ENCODE measurements around the gene GOLGA2. TPM values are rescaled to one million over a fixed set of nuclear protein-coding genes. Genes with fewer than 3 reads are reported as not detected.
A peak's percentile ranks its signal among the peaks of the same experiment; 100 is the strongest.

The GOLGA2 gene
- total and polyA plus RNA-seq, 2 of the 13 experiments (the other 11 are each of a cell fraction or from before 2014, with no cell fraction given) = 45.3 to 45.8 TPM

DNA sequence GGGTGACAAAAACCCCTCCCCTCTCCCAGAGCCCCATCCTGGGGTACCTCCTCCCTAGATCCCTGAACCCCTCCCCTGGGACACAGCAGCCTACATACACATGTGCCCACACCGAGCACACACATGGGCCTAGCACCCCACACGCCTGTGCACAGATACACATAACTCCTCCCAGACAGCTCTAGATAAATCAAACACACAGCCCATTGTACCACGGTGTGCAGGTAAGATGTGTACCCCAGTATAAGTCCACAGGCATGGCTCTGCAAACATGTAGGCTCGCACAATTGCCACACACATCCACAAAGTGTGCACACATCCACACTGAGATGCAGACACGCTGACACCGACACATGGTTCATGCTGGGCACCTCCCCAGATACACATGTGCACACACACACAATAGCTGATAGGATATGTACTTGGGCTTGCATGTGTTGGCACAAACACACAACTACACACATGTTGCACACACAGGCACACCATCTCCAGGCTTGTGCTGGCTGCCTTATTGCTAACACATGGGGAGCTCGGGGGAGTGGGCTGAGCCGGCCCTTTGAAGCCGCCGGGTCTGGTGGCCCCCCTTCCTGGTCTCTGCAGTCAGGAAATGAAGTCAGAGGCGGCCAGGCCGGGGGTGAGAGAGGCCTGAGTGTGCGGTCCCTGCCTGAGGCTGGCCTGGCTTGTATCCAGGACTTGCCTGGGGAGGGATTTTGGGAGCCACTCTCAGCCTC, 30.2 kb downstream of the GOLGA2 start:
- in situ Hi-C loops (cut with HindIII; ENCODE audit: extremely low pct_ligation_motif_present, low pct_unique_long_range_greater_than_20kb) = no loop called here
- peak overlapping the region; percentile 56 for H3K9ac ChIP-seq (ENCODE audit: insufficient read depth, low read depth, low read length)
- no peaks in the 10 kb centered on the region for H3K9me3 ChIP-seq (ENCODE audit: low read length)
- DNase-seq (ENCODE audit: low spot score) = peak; percentile 72
- ChIA-PET CTCF (ENCODE audit: low intra/inter-chr PET ratio, low total read pairs) (no interaction called here), POLR2A (interaction anchor here (0.6 to 2.1 kb wide), 4 partner anchors 10 to 296 kb away, joined by 3 to 13 read pairs (median 6); partner anchors contain the start of genes GOLGA2 and SWI5)
- FAIRE-seq = peak; percentile 23
- H3K4me3 ChIP-seq (replicated peaks in 1 of 3; ENCODE audit: insufficient read depth in 1 of 3, low read depth in 2 of 3, low read length in 3 of 3) = peak overlapping the region; percentile 17 to 64 (median 26)
- no peaks in the 10 kb centered on the region for H4K20me1 ChIP-seq (ENCODE audit: insufficient read depth, low read length)
- H3K36me3 ChIP-seq (replicated peaks in 1 of 2; ENCODE audit: control insufficient read depth in 1 of 2, insufficient read depth in 2 of 2, low read length in 2 of 2) = no peaks in the 10 kb centered on the region
- no TSS peak for BruUV-seq (replicated peaks)
- peaks cover 50% of the 10 kb centered on the region for H3K4me1 ChIP-seq (ENCODE audit: insufficient read depth, low read length)
- peak overlapping the region; percentile 75 for H2AFZ ChIP-seq (ENCODE audit: low read length)
- peak; percentile 66 for ATAC-seq
- peaks cover 0 to 11% of the 10 kb centered on the region in 2 experiments; a peak in 1 of 5 replicates for H3K27me3 ChIP-seq (ENCODE audit: control insufficient read depth in 1 of 2, insufficient read depth in 2 of 2, low read length in 2 of 2)
- intact Hi-C loops (cut with micrococcal nuclease; ENCODE audit: unreplicated experiment) = no loop called here
- 0% methylated on average over 6 of the region's 13 CpGs for WGBS (ENCODE audit: low lambda C conversion rate)
- H3K27ac ChIP-seq (ENCODE audit: extremely low read length, insufficient read depth, low read length) = no peak overlapping the region
- peak overlapping the region; percentile 99 for H3K4me2 ChIP-seq (ENCODE audit: low read depth, low read length)
- H3K79me2 ChIP-seq (ENCODE audit: insufficient read depth, low read length) = no peaks in the 10 kb centered on the region
- TF ChIP-seq, protein P1, sequence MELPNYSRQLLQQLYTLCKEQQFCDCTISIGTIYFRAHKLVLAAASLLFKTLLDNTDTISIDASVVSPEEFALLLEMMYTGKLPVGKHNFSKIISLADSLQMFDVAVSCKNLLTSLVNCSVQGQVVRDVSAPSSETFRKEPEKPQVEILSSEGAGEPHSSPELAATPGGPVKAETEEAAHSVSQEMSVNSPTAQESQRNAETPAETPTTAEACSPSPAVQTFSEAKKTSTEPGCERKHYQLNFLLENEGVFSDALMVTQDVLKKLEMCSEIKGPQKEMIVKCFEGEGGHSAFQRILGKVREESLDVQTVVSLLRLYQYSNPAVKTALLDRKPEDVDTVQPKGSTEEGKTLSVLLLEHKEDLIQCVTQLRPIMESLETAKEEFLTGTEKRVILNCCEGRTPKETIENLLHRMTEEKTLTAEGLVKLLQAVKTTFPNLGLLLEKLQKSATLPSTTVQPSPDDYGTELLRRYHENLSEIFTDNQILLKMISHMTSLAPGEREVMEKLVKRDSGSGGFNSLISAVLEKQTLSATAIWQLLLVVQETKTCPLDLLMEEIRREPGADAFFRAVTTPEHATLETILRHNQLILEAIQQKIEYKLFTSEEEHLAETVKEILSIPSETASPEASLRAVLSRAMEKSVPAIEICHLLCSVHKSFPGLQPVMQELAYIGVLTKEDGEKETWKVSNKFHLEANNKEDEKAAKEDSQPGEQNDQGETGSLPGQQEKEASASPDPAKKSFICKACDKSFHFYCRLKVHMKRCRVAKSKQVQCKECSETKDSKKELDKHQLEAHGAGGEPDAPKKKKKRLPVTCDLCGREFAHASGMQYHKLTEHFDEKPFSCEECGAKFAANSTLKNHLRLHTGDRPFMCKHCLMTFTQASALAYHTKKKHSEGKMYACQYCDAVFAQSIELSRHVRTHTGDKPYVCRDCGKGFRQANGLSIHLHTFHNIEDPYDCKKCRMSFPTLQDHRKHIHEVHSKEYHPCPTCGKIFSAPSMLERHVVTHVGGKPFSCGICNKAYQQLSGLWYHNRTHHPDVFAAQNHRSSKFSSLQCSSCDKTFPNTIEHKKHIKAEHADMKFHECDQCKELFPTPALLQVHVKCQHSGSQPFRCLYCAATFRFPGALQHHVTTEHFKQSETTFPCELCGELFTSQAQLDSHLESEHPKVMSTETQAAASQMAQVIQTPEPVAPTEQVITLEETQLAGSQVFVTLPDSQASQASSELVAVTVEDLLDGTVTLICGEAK (IDR thresholded peaks at IDR 0.05) = no peak
- TF ChIP-seq, protein P1 (CRISPR knock-in tag; IDR thresholded peaks at IDR 0.05) = peak; percentile 37; the same call in 1 of the 2 replicates
- TF ChIP-seq GABPB1 (CRISPR knock-in tag; IDR thresholded peaks at IDR 0.05) (peak; percentile 76), SP5 (CRISPR knock-in tag; IDR thresholded peaks at IDR 0.05; ENCODE audit: borderline replicate concordance, low read depth) (no peak), LCORL (IDR thresholded peaks at IDR 0.05) (no peak), LCORL (CRISPR knock-in tag; IDR thresholded peaks at IDR 0.05) (0 out of 2 replicates have a peak, but pooled peaks have one; percentile 28), YEATS2 (CRISPR knock-in tag; IDR thresholded peaks at IDR 0.05; ENCODE audit: borderline replicate concordance) (no peak), ZBTB38 (CRISPR knock-in tag; IDR thresholded peaks at IDR 0.05) (peak; percentile 27; the same call in 1 of the 2 replicates), TBX2 (CRISPR knock-in tag; IDR thresholded peaks at IDR 0.05; ENCODE audit: borderline replicate concordance) (peak; percentile 9; the same call in 1 of the 2 replicates)
- TF ChIP-seq, protein P2, sequence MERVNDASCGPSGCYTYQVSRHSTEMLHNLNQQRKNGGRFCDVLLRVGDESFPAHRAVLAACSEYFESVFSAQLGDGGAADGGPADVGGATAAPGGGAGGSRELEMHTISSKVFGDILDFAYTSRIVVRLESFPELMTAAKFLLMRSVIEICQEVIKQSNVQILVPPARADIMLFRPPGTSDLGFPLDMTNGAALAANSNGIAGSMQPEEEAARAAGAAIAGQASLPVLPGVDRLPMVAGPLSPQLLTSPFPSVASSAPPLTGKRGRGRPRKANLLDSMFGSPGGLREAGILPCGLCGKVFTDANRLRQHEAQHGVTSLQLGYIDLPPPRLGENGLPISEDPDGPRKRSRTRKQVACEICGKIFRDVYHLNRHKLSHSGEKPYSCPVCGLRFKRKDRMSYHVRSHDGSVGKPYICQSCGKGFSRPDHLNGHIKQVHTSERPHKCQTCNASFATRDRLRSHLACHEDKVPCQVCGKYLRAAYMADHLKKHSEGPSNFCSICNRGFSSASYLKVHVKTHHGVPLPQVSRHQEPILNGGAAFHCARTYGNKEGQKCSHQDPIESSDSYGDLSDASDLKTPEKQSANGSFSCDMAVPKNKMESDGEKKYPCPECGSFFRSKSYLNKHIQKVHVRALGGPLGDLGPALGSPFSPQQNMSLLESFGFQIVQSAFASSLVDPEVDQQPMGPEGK (CRISPR knock-in tag; IDR thresholded peaks at IDR 0.05) = peak; percentile 81
- TF ChIP-seq, protein P3, sequence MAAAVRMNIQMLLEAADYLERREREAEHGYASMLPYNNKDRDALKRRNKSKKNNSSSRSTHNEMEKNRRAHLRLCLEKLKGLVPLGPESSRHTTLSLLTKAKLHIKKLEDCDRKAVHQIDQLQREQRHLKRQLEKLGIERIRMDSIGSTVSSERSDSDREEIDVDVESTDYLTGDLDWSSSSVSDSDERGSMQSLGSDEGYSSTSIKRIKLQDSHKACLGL (CRISPR knock-in tag; IDR thresholded peaks at IDR 0.05) = no peak

Measured in HepG2 (cell line).